ENCODE data around the gene MCF2L2.

DNA sequence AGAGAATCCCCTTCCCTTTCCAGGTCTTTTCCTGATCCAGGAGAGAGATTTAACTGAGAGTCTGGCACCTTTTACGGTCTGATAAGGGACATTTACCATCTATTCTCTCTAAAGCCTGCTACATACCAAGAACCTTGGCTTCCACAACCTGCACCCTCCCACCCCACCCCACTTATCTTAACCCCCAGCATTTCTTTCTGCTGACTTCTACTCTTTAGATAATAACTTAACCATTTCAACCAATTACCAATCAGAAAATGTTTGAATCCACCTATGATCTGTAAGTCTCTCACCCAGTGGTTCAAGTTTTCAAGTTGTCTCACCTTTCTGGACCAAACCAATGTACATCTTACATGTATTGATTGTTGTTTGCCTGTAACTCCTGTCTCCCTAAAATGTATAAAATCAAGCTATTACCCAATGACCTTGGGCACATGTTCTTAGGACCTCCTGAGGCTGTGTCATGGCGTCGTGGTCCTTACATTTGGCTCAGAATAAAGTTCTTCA lies 74.0 kb downstream of the MCF2L2 start:
- TF ChIP-seq POLR2AphosphoS5 (IDR thresholded peaks at IDR 0.05; ENCODE audit: low read depth, low read length) (no peak), SIN3A (IDR thresholded peaks at IDR 0.05; ENCODE audit: borderline replicate concordance, insufficient read depth, low read length) (no peak), REST (IDR thresholded peaks at IDR 0.05; ENCODE audit: insufficient read depth in 1 of 2, low read depth in 2 of 2, low read length in 2 of 2) (no peak), TAF1 (IDR thresholded peaks at IDR 0.05; ENCODE audit: borderline replicate concordance, insufficient read depth, low read length) (no peak)

Measured in PFSK-1 (cell line).